Umbilical cord (tissue), 2 donors: Measurements from ENCODE around the gene KCNIP4. TPM values are rescaled to one million over a fixed set of nuclear protein-coding genes. Genes with fewer than 3 reads are reported as not detected.
A peak's percentile ranks its signal among the peaks of the same experiment; 100 is the strongest.
"Not testable (repeated sequence)": the region's sequence is repeated elsewhere in the genome, so short reads cannot be mapped to it uniquely, and the experiment has no call there.

Source experiments
- DNase-seq: peaks from one replicate; pipeline ENCODE4 v3.0.0-alpha.2; 2015; ENCODE audit warnings: low spot score
- total RNA-seq: library from RNA; depleted of rRNA; stranded (reverse); fragments of >200 nt; gene quantifications from one replicate; pipeline ENCODE4 v1.2.3, GENCODE V29; 2014; ENCODE audit warnings: low replicate concordance; ENCODE audit not compliant: insufficient read depth

Gene KCNIP4
- total RNA-seq, 1 donor from 2014 or later = 9.1 TPM

DNA sequence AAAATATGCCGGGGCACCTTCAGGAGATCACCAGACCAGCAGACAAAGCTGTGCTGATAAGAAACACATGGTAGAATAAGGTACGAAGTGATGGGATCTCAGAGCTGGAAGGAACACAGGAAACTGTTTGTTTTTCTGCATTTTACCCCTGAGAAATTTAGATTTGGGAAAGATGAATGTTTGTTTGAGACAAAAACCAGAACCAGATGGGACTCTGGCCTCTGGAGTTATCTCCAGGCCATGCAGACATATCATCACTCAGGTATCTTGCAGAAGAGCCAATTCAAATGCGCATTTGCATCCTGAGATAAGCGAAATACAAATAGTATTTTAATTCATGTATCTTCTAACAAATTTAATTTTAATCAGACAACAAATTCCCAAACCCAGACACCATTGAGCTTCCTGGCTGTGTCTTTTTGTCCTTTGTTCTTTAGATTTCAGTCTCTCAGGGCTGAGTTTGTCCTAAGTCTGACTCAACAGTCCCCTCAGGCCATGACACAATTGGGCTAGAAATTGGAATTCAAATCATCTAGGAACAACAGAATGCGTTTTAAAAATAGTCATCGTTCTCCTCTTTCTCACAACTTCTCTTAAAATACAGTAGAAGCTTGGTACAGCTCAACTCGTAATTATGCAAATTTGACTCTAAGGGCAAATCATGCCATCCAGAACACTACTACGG, 1089.3 kb downstream of the KCNIP4 start:
- peak; percentile 16 for DNase-seq

- no peak for DNase-seq
Observed at GRCh38 chr4:20857081-20857480, 1091.5 kb downstream of the KCNIP4 start.

- DNase-seq = no peak
Observed at GRCh38 chr4:20847124-20847747, 1101.3 kb downstream of the KCNIP4 start.

DNA sequence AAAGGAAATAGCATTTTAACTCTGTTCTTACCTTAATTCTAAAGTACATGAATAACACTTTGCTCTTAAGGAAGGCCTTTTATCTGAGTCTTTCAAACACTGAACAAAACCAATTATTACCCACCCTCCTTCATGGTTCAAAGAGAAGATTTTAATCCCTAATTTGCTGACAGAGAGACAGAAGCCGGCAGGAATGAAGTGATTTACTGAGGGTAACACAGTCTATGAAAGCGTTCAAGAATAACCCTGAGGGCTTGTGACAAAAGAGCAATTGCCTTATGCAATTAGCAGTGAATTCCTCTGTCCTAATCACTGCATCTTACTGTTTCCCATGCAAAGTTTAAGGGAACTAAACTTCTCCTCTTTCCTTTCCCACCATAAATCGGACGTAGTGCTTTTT, 1104.3 kb downstream of the KCNIP4 start:
- DNase-seq = no peak

DNA sequence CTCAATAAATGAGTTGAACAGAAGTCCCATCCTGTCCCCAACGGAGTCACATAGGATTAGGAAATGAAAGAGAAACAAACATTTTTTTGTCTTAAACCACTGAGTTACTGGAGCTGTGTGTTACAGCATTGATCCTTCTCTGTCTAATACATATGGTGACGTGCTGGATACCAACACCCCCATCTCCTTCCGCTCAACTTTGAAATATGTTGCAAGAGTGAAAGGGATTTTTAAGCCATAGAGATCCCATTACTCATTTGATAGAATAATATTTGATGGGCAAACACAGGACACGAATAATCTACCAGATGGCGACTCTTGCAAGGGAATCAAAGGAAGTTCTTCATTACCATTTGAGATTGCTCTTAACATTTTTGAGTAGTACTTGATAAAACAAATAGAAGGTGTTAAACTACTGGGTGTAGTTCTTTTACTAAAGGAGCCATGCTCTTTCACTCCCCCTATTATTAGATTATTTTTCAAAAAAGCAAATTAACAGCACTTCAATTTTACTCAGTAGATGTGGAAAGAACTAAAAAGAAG, 1107.9 kb downstream of the KCNIP4 start:
- DNase-seq = no peak

- DNase-seq = peak; percentile 32
Observed at GRCh38 chr4:20839957-20840356, 1108.6 kb downstream of the KCNIP4 start.

DNA sequence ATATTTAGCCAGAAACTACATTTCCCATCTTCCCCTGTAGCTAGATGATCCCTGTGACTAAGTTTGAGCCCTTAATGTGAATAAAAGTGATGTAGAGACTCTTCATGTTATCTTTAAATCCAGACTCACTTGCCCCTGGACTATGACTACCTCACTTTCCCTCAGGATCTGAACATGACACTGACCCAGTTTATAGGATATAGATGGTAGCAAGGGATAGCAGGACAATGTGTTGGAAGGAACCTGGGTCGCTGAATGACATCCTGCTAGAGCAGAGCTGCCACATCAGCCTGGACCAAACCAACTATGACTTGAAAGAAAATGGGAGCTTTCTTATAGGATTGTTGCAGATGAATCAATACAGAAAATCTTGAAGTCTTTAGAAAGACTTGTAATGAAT, 1110.1 kb downstream of the KCNIP4 start:
- DNase-seq = no peak

DNA sequence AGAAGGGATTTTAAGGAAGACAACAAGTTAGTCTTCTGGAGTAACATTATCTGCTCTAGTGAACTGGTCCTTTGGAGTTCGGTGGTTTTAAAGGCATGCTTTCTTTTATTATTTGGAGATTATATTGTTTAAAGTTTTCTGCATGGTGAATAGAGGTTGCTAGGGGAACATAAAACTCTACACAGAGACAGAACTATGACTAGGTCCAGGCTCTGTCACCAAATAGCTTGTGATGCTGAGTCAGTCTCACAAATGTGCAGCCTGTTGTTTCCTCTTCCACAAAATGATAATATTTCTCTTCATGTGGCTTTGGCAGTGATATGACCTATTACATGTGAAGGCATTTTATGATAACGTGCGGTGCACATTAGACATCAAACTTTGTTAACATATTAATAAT, 1115.7 kb downstream of the KCNIP4 start:
- no peak for DNase-seq

DNA sequence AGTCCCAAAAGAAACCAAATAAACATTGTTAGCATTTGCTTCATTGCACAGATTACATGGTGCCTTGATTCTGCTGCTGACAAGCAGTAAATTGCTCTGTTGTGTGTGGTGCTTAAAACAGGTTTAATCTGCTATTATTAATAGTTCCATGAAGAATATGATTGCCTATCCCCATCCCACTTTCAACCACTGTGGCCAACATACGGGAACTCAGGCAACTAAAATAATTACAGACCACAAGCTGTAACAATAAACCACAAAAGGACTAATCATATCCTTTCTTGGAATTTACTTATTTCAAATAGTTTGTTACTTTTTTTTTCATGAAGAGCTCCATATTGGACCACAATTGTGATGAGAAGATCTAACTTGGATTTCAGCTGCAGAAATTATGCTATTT, 1116.8 kb downstream of the KCNIP4 start:
- DNase-seq = no peak

- no peak for DNase-seq
Observed at GRCh38 chr4:20829617-20830357, 1118.8 kb downstream of the KCNIP4 start.

DNA sequence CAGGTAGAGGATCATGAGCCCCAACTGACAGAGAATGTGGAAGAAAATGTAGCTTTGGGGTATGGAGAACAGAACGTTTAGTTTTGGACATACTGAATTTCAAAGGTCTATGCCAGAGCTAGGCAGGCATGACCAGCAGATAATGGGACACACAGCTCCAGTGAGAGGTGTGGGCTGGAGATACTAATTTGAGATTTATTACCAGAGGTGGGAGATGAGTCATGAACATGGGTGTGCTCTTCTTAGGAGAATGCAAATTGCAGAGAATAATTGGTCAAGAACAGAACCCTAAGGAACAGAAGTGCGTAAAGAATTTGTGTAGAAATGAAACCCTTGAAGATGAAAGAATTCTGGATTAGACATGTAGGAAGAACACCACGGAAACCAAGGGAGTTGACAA, 1123.1 kb downstream of the KCNIP4 start:
- DNase-seq = no peak

DNA sequence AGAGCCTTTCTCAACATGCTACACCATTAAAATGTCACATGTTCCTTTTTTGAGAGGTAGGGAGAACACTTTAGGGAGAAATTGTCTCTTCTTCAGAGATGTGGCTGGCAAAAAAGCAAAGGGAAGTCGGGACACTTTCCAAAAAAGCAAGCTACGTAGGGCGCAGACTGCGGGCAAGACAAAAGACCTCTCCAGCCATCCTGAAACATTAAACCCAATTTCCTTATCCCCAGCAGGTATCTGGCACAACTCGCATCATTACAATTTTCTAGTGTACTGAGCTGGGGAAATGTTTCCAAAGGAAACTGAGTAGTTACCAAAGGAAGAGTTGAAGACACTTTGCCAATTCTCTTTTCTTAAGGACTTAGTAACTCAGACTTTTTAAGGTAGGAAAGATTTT, 1132.3 kb downstream of the KCNIP4 start:
- no peak for DNase-seq

DNA sequence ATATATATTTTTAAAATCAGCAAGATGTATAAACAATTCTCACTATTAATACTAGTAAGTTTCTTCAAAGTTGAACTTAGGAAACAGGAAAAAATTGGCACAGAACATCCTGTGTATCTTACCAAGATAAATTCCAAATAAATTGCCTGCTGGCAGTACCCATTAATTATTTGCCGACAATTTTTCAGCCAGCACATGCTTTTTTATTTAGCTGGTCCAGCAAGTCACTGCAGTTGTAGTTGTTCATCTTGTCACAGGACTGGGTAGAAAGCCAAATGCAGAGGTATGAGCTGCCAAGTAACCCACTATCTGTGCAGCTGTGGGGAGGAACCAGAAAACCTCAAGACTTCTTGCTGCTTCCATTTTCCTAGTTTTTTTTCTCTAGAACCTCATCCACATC, 1134.9 kb downstream of the KCNIP4 start:
- DNase-seq = no peak

DNA sequence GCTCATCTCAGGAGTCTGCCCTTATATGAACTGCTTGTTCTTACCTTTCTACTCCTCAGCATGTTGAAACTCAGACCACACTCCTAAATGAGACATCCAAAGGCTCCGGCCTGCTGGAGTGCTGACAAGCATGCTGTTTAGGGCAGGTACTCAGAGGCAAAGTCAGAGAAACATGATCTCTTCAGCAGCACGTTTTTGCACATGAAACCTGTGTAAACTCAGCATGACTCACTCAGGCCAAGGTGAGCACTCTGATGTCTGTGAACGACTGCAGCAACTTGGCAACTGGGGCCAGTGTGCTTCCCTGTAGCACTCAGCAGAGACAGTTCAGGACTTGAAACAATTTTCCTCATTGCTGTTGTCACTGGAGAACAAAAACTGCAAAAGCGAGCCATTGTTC, 1138.8 kb downstream of the KCNIP4 start:
- peak; percentile 26 for DNase-seq

GRCh38 chr4:20805716-20806115, 1142.9 kb downstream of the KCNIP4 start:
- no peak for DNase-seq

- DNase-seq = peak; percentile 68
Observed at GRCh38 chr4:20787940-20788665, 1160.5 kb downstream of the KCNIP4 start.

DNA sequence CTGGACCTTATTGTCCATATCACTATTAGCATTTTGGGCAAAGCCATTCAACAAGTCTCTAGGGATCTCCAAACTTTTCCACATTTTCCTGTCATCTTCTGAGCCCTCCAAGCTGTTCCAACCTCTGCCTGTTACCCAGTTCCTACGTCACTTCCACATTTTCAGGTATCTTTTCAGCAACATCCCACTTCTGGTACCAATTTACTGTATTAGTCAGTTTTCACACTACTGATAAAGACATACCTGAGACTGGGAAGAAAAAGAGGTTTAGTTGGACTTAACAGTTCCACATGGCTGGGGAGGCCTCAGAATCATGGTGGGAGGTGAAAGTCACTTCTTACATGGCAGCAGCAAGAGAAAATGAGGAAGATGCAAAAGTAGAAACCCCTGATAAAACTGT, 1165.4 kb downstream of the KCNIP4 start:
- DNase-seq = not testable (repeated sequence)

- DNase-seq = no peak
Observed at GRCh38 chr4:20778896-20779295, 1169.7 kb downstream of the KCNIP4 start.

GRCh38 chr4:20773144-20773997, 1175.2 kb downstream of the KCNIP4 start:
- peak; percentile 84 for DNase-seq

- DNase-seq = no peak
Observed at GRCh38 chr4:20764366-20764992, 1184.1 kb downstream of the KCNIP4 start.
